GM12891 (cell line): Measurements from ENCODE around the gene ALK.

ENCODE experiments used
- PAX5 ChIP-seq: IDR thresholded peaks from 2 replicates; pipeline ENCODE4 v1.6.1; 2011; ENCODE audit warnings: low read length, moderate library complexity, mild to moderate bottlenecking; ENCODE audit not compliant: insufficient read depth, severe bottlenecking
- POLR2A ChIP-seq: IDR thresholded peaks from 2 replicates; pipeline ENCODE4 v1.6.1; 2011; ENCODE audit warnings: low read depth, low read length, control low read depth
- POLR2AphosphoS5 ChIP-seq: IDR thresholded peaks from 2 replicates; pipeline ENCODE4 v1.6.1; 2011; ENCODE audit warnings: low read depth, low read length, control low read depth
- POU2F2 ChIP-seq: IDR thresholded peaks from 2 replicates; pipeline ENCODE4 v1.6.1; 2011; ENCODE audit warnings: low read depth, mild to moderate bottlenecking, control low read depth, low read length, moderate library complexity

GRCh38 chr2:29841386-29842004, 79.9 kb downstream of the ALK start:
- no peak for TF ChIP-seq POLR2A
- TF ChIP-seq POU2F2 = no peak
- TF ChIP-seq POLR2AphosphoS5 = no peak
- TF ChIP-seq PAX5 = no peak
